HG02885 (cell line): Measurements from ENCODE around the gene GPRC5B.

Experiments used
- ATAC-seq: cut with Tn5 transposase; IDR thresholded peaks from one replicate; pipeline ENCODE4 v1.9.1; 2021; ENCODE audit warnings: mild to moderate bottlenecking; ENCODE audit not compliant: unreplicated experiment, poor library complexity

GPRC5B gene

GRCh38 chr16:19851476-19851875, 33.2 kb downstream of the GPRC5B start:
- ATAC-seq: no peak

- ATAC-seq: no peak
Observed at GRCh38 chr16:19850131-19850817, 34.4 kb downstream of the GPRC5B start.

DNA sequence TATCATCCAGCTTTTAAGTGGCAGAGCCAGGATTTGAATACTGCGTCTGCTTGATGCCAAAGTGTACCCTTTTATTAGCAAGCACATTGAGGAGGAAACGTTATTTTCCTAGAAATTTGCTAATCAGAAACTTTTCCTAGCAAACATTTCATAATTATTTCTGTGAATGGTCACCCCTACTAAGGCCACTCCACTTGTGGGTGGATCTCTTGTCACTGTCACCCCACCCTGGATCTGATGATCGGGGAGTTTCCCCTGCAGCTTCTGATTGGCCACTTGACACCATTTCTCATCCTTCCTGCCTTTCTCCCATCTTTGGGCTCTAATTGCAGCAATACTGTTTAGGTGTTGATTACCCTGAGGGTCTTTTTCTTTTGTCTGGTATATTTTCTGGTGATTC, 35.9 kb downstream of the GPRC5B start:
- no peak for ATAC-seq

DNA sequence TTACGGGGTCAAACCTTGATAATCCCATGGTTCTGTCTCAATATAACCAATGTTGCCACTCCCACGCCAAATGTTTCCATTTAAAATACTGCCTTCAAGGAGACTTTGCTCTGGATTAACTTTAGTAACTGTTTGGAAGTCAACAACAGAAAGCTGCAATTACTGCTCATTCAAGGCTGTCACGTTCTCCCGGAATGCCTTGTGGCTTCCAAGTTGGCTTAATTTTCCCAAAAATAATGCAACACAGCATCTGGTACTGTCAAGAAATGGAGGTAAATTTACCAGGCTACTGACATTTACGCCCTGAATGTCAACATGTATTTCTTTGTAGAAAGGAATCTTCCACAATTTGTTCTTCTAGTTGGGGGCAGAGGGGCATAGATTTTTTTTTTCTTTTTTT, 38.2 kb downstream of the GPRC5B start:
- ATAC-seq: no peak

DNA sequence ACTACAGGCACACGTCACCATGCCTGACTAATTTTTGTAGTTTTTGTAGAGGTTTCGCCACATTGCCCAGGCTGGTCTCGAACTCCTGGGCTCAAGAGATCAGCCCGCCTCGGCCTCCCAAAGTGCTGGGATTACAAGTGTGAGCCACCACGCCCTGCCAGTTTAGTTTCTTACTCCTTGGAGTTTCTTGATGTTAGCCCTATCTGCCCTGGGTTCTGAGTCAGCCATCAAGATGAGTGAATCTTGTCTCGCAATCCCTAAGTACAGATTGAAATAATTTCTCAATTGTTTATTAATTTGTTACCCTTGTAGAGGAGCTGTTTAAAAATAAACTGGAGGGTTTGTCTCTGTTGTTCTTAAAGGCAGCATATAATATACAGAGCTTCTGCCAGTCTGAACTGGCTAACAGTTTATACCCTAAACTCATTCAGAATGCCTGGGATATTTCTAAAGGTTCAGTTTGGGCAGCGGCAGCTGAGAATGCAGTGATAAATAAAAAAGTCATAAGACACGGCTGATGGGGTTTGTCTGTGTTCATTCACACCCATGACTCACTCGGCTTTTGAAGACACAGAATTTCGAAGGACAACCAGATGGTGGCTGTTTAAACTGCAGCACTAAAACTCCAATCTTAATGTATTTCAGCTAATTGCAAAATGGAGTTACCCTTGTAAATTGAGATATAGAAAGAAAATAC, 39.6 kb downstream of the GPRC5B start:
- no peak for ATAC-seq

- no peak for ATAC-seq
Observed at GRCh38 chr16:19843371-19843770, 41.3 kb downstream of the GPRC5B start.

- ATAC-seq: no peak
Observed at GRCh38 chr16:19842426-19843157, 42.1 kb downstream of the GPRC5B start.

GRCh38 chr16:19841184-19841583, 43.5 kb downstream of the GPRC5B start:
- no peak for ATAC-seq

GRCh38 chr16:19840524-19841110, 44.0 kb downstream of the GPRC5B start:
- no peak for ATAC-seq

DNA sequence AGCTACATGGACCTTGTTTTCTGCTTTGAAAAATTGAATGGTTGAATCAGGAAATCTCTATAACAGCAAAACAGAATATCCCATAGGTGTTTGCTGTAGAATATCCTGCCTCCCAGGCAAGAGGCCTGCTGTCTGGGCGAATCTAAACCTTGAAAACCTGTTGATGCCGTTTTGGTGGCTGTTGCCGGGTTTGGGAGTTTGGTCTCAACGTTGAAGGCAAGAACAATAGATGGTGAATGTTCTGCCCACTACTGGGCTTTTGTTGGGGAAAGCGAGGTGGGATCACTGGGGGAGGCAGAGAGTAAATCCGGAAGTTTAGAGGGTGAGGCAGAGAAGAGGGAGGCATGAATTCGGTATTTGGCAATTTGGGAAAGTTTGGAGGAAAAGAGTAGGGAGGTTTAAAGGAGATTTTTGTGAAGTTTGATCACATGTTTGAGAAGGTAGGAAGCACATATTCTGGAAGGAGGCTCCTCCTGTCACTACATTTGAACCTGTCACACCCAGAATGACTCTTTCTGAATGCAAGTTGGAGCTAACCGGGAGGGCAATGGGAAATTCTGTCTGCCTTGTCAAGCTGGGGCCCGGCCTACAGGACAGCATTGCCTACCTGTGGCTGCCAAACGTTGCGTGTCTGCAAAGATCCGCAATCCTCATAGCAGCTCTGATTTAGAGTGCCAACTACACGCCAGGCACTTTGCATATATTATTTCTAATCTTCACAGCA, 46.5 kb downstream of the GPRC5B start:
- ATAC-seq: no peak

DNA sequence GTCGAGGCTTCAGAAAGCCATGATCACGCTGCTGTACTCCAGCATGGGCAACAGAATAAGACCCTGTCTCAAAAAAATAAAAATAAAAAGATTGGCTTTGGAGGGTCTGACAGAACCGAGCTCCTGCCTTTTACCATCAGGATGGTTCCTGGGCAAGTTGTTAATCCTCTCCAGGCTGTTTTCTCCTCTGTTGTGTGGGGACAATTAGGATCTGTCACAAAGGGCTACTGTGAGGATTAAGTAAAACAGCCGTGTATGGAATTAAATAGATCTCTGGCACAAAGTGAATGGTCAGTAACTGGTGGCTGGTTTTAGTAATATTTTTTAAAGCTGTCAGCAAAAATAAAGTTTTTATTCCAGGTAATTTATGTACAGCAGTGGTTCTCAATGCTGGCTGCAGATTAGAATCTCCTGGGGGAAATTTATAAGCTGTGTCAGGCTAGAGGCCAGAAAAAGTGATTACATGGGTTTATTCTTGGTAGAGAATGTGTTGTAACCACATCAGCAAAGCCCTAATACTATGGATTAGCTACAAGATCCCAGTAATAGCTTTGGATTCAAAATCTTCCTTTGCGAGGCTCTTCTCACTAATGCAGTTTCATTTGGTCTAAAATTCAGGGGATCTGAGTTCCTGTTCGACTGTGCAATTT, 47.2 kb downstream of the GPRC5B start:
- no peak for ATAC-seq

GRCh38 chr16:19835968-19836421, 48.7 kb downstream of the GPRC5B start:
- no peak for ATAC-seq

DNA sequence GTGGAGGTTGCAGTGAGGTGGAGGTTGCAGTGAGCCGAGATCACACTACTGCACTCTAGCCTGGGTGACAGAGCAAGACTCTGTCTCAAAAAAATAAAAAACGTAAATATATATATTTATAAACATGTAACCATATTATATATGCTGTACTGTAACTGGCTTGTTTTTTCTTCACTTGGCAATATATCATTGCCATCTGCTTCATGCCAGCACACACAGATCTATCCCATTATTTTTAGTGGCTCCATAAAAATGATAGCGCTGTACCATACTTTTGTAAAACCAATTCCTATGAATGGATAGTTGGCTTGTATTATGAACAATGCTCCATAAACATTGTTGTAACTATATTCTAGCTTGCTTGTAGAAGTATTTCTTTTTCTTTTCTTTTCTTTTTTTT, 49.5 kb downstream of the GPRC5B start:
- no peak for ATAC-seq

DNA sequence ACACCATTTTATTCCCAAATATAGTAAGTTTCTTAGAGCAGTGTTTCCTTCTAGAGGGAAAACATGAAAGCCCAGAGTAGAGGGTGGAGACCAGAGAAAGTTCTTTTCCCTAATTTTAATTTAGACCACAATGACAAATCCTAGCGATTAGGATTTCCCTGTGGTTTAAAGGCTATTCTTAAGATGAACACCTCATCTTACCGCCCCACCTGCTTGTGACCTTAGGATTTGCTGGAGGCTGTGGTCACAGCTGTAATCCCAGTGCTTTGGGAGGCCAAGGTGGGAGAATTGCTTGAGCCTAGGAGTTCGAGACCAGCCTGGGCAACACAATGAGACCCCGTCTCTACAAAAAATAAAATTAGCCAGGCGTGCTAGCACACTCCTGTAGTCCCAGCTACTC, 51.1 kb downstream of the GPRC5B start:
- no peak for ATAC-seq

DNA sequence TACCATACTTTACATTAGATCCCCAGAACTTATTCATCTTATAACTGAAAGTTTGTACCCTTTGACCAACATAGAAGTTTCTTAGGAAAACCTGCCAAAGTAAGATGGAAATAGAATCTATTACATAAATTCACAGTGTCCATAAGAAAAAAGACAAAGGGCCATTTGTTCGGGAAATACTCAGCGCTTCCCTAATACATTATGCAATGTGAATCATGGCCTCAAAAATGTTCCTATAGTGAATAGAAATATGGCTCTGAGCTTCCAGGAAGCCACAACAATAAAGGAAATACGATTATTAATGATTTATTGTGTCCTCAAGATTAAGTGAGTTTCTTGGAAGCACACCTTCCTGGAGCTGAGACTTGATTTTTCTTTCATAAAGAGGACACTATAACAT, 51.5 kb downstream of the GPRC5B start:
- ATAC-seq: no peak

DNA sequence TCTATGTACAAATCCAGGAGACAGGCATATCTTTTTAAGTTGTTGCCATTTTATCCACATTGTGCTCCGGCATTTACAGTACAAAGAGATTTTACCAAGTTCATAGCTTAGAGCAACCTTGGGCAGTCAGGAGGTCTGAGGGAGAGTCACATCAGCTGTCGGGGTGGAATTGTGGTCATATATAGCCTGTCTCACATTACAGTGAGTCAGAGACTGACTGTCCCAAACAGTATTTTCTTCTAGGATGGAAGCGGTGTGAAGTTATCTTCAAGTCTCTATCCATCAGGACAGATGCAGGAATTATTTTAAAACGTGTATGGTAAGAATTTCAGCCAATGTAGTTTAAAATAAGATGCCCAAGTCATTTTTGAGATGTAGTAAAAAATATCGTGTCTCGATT, 53.0 kb downstream of the GPRC5B start:
- ATAC-seq: no peak

DNA sequence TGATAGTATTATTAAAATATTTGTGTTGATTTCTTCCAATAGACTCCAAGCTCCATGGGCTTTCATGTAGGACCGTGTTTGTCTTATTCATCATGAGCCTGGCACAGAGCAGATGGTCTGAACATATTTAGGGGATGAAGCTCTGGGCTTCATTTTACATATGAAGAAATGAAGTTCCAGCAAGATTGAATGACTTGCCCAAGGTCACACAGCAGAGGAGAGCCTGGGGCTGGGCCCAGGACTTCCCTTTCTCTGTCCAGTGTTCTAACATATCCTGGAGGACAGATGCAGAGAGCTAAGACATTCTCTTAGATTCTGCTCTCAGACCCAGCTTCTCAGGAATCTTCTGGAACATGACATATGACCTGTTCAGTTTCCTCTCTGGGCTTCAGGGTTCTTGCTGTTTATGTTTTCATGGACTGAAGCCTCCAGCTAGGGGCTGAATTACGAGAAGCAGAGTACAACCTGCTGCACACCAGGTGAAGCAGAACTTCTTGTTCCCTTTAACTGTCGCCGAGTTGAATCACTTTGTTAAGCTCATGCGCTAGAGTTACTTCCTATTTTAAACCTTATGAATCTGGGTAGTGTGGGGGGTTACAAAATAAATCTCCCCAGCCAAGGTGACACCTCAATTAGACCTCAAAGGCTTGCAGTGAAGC, 53.6 kb downstream of the GPRC5B start:
- no peak for ATAC-seq

- no peak for ATAC-seq
Observed at GRCh38 chr16:19829844-19830692, 54.6 kb downstream of the GPRC5B start.
